Mucosa of stomach (tissue), 1 donor: Measurements from ENCODE around the gene AGPS.

ENCODE experiments used
- H3K27me3 ChIP-seq: one replicate; pipeline ENCODE4 v1.7.0; 2013; ENCODE audit warnings: mild to moderate bottlenecking, low read length; ENCODE audit not compliant: control insufficient read depth, insufficient read depth
- H3K36me3 ChIP-seq: one replicate; pipeline ENCODE4 v1.7.0; 2013; ENCODE audit warnings: low read length; ENCODE audit not compliant: control insufficient read depth, insufficient read depth
- H3K4me1 ChIP-seq: one replicate; pipeline ENCODE4 v1.7.0; 2013; ENCODE audit warnings: mild to moderate bottlenecking, low read length; ENCODE audit not compliant: control insufficient read depth, insufficient read depth
- H3K4me3 ChIP-seq: one replicate; pipeline ENCODE4 v1.7.0; 2013; ENCODE audit warnings: low read length
- H3K9ac ChIP-seq: one replicate; pipeline ENCODE4 v1.7.0; 2013; ENCODE audit warnings: mild to moderate bottlenecking, low read length, moderate library complexity
- H3K9me3 ChIP-seq: one replicate; pipeline ENCODE4 v1.7.0; 2013; ENCODE audit warnings: mild to moderate bottlenecking, low read length, moderate library complexity; ENCODE audit not compliant: control insufficient read depth
- donor health status: Pancreatic carcinoma.

Gene AGPS

GRCh38 chr2:177393203-177393755, 706 bp downstream of the AGPS start:
- Histone ChIP-seq H3K9ac (peak overlapping the region; percentile 79), H3K4me1 (peaks cover 43% of the 10 kb centered on the region), H3K9me3 (no peaks in the 10 kb centered on the region), H3K27me3 (no peaks in the 10 kb centered on the region), H3K36me3 (no peaks in the 10 kb centered on the region), H3K4me3 (peak overlapping the region; percentile 91)

- Histone ChIP-seq H3K27me3 (no peaks in the 10 kb centered on the region), H3K4me3 (peak overlapping the region; percentile 91), H3K9ac (peak overlapping the region; percentile 79), H3K9me3 (no peaks in the 10 kb centered on the region), H3K36me3 (no peaks in the 10 kb centered on the region), H3K4me1 (peaks cover 50% of the 10 kb centered on the region)
Measured at GRCh38 chr2:177393824-177394593, 1.4 kb downstream of the AGPS start.

GRCh38 chr2:177394594-177394973, 2.0 kb downstream of the AGPS start:
- Histone ChIP-seq H3K9ac (no peak overlapping the region), H3K4me1 (peaks cover 51% of the 10 kb centered on the region), H3K4me3 (no peak overlapping the region)

GRCh38 chr2:177395351-177396065, 2.9 kb downstream of the AGPS start:
- H3K27me3 ChIP-seq: no peaks in the 10 kb centered on the region
- H3K9me3 ChIP-seq: no peaks in the 10 kb centered on the region
- H3K9ac ChIP-seq: no peak overlapping the region
- no peak overlapping the region for H3K4me3 ChIP-seq
- no peaks in the 10 kb centered on the region for H3K36me3 ChIP-seq
- H3K4me1 ChIP-seq: peaks cover 51% of the 10 kb centered on the region

More at GRCh38 chr2:177394594-177394973, 2.0 kb downstream of the AGPS start:
- Histone ChIP-seq H3K27me3 (no peaks in the 10 kb centered on the region), H3K9me3 (no peaks in the 10 kb centered on the region), H3K36me3 (no peaks in the 10 kb centered on the region)

GRCh38 chr2:177396703-177397460, 4.3 kb downstream of the AGPS start:
- no peaks in the 10 kb centered on the region for H3K9me3 ChIP-seq
- H3K4me1 ChIP-seq: peaks cover 49% of the 10 kb centered on the region
- H3K9ac ChIP-seq: no peak overlapping the region
- H3K27me3 ChIP-seq: no peaks in the 10 kb centered on the region
- H3K4me3 ChIP-seq: no peak overlapping the region
- H3K36me3 ChIP-seq: no peaks in the 10 kb centered on the region

GRCh38 chr2:177397481-177398289, 5.1 kb downstream of the AGPS start:
- peaks cover 43% of the 10 kb centered on the region for H3K4me1 ChIP-seq
- H3K36me3 ChIP-seq: no peaks in the 10 kb centered on the region
- no peak overlapping the region for H3K9ac ChIP-seq

GRCh38 chr2:177398290-177398683, 5.7 kb downstream of the AGPS start:
- Histone ChIP-seq H3K4me3 (no peak overlapping the region), H3K9me3 (no peaks in the 10 kb centered on the region), H3K27me3 (no peaks in the 10 kb centered on the region), H3K36me3 (no peaks in the 10 kb centered on the region), H3K9ac (no peak overlapping the region), H3K4me1 (peaks cover 43% of the 10 kb centered on the region)

More at GRCh38 chr2:177397481-177398289, 5.1 kb downstream of the AGPS start:
- Histone ChIP-seq H3K27me3 (no peaks in the 10 kb centered on the region), H3K9me3 (no peaks in the 10 kb centered on the region), H3K4me3 (no peak overlapping the region)

- Histone ChIP-seq H3K9ac (no peak overlapping the region), H3K4me1 (peaks cover 41% of the 10 kb centered on the region), H3K27me3 (no peaks in the 10 kb centered on the region), H3K4me3 (no peak overlapping the region), H3K36me3 (no peaks in the 10 kb centered on the region), H3K9me3 (no peaks in the 10 kb centered on the region)
Measured at GRCh38 chr2:177398791-177399190, 6.2 kb downstream of the AGPS start.

- H3K9me3 ChIP-seq: no peaks in the 10 kb centered on the region
- H3K4me1 ChIP-seq: peaks cover 39% of the 10 kb centered on the region
- no peak overlapping the region for H3K9ac ChIP-seq
- H3K27me3 ChIP-seq: no peaks in the 10 kb centered on the region
- H3K36me3 ChIP-seq: no peaks in the 10 kb centered on the region
- no peak overlapping the region for H3K4me3 ChIP-seq
Measured at GRCh38 chr2:177399376-177399775, 6.8 kb downstream of the AGPS start.

GRCh38 chr2:177400337-177400923, 7.9 kb downstream of the AGPS start:
- Histone ChIP-seq H3K36me3 (no peaks in the 10 kb centered on the region), H3K4me1 (peaks cover 44% of the 10 kb centered on the region), H3K9ac (no peak overlapping the region), H3K9me3 (no peaks in the 10 kb centered on the region), H3K27me3 (no peaks in the 10 kb centered on the region), H3K4me3 (no peak overlapping the region)

- Histone ChIP-seq H3K36me3 (no peaks in the 10 kb centered on the region), H3K27me3 (no peaks in the 10 kb centered on the region), H3K9me3 (no peaks in the 10 kb centered on the region), H3K4me1 (peaks cover 41% of the 10 kb centered on the region), H3K4me3 (no peak overlapping the region), H3K9ac (no peak overlapping the region)
Measured at GRCh38 chr2:177402096-177402495, 9.5 kb downstream of the AGPS start.
